ENCODE measurements around the gene PALD1.

The PALD1 gene

GRCh38 chr10:70615784-70616522 lies 137.4 kb downstream of the PALD1 start:
- DNase-seq = no peak

DNA sequence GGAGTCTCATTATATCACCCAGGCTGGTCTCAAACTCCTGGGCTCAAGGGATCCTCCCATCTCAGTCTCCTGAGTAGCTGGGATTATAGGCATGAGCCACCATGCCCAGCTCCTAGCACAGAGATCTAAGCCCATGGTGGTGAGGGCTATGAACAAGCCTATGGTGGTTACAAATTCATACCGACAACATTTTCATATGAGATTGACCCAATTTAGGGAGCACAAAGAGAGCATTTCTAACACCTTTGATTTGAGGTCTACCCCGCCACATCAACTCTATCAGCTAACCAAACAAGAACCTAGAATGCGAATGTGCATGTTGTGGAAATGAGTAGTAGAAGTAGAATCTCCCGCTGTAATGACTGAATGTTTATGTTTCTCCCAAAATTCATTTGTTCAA lies 138.2 kb downstream of the PALD1 start:
- no peak for DNase-seq

Data from eye (tissue), 1 donor.